ENCODE measurements around the gene CCNJL. TPM values are rescaled to one million over a fixed set of nuclear protein-coding genes. Genes with fewer than 3 reads are reported as not detected.

CCNJL gene
- total and polyA plus RNA-seq, 2 experiments from 2014 or later, result 28.4 to 29.2 TPM

GRCh38 chr5:160271396-160271795 lies 41.0 kb downstream of the CCNJL start:
- peak; percentile 10; the same call in 2 of the 3 replicates for ATAC-seq
- Mint-ChIP-seq H3K4me1 (peaks cover 51% of the 10 kb centered on the region), H3K27me3 (ENCODE audit: insufficient read depth, low read depth, poor library complexity) (no peaks in the 10 kb centered on the region), H3K36me3 (ENCODE audit: low read depth) (peaks cover 32% of the 10 kb centered on the region), H3K4me3 (peak overlapping the region; percentile 38; the same call in 1 of the 3 replicates), H3K9me3 (no peaks in the 10 kb centered on the region), H3K27ac (peak overlapping the region; percentile 94)
- Histone ChIP-seq H3K4me2 (peak overlapping the region; percentile 64), H3K4me3 (no peak overlapping the region), H3K9me2 (ENCODE audit: insufficient read depth) (no peaks in the 10 kb centered on the region), H3K4me1 (ENCODE audit: insufficient read depth) (peaks cover 36% of the 10 kb centered on the region), H3F3A (replicated peaks; ENCODE audit: low read depth) (peaks cover 11% of the 10 kb centered on the region), H4K20me1 (replicated peaks; ENCODE audit: insufficient read depth) (no peaks in the 10 kb centered on the region), H3K79me2 (replicated peaks; ENCODE audit: insufficient read depth) (peaks cover 9% of the 10 kb centered on the region; the same call in 1 of the 2 replicates), H3K27ac (ENCODE audit: low read depth) (peak overlapping the region; percentile 76), H3K36me3 (ENCODE audit: insufficient read depth) (peaks cover 7% of the 10 kb centered on the region; the same call in 1 of the 2 replicates), H3K27me3 (ENCODE audit: insufficient read depth) (no peaks in the 10 kb centered on the region), H2AFZ (no peak overlapping the region)
- no peak for TF ChIP-seq POLR2AphosphoS5 (IDR thresholded peaks at IDR 0.05; ENCODE audit: low read depth)
- no peak for TF ChIP-seq ZNF114 (CRISPR knock-in tag; IDR thresholded peaks at IDR 0.05)
- no peak for TF ChIP-seq STAT1 (IDR thresholded peaks at IDR 0.05; ENCODE audit: unreplicated experiment)
- TF ChIP-seq, protein P1, sequence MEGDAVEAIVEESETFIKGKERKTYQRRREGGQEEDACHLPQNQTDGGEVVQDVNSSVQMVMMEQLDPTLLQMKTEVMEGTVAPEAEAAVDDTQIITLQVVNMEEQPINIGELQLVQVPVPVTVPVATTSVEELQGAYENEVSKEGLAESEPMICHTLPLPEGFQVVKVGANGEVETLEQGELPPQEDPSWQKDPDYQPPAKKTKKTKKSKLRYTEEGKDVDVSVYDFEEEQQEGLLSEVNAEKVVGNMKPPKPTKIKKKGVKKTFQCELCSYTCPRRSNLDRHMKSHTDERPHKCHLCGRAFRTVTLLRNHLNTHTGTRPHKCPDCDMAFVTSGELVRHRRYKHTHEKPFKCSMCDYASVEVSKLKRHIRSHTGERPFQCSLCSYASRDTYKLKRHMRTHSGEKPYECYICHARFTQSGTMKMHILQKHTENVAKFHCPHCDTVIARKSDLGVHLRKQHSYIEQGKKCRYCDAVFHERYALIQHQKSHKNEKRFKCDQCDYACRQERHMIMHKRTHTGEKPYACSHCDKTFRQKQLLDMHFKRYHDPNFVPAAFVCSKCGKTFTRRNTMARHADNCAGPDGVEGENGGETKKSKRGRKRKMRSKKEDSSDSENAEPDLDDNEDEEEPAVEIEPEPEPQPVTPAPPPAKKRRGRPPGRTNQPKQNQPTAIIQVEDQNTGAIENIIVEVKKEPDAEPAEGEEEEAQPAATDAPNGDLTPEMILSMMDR (conservative IDR thresholded peaks at IDR 0.05; ENCODE audit: low read depth in 2 of 2), result no peak
- TF ChIP-seq REST (IDR thresholded peaks at IDR 0.05; ENCODE audit: unreplicated experiment), result no peak
- TF ChIP-seq, protein P2, sequence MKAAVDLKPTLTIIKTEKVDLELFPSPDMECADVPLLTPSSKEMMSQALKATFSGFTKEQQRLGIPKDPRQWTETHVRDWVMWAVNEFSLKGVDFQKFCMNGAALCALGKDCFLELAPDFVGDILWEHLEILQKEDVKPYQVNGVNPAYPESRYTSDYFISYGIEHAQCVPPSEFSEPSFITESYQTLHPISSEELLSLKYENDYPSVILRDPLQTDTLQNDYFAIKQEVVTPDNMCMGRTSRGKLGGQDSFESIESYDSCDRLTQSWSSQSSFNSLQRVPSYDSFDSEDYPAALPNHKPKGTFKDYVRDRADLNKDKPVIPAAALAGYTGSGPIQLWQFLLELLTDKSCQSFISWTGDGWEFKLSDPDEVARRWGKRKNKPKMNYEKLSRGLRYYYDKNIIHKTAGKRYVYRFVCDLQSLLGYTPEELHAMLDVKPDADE (IDR thresholded peaks at IDR 0.05), result no peak
- no peak for TF ChIP-seq EZH2 (IDR thresholded peaks at IDR 0.05; ENCODE audit: low read depth, unreplicated experiment)
- TF ChIP-seq EZH2phosphoT487 (IDR thresholded peaks at IDR 0.05; ENCODE audit: unreplicated experiment), result no peak
- TF ChIP-seq ZNF462 (CRISPR knock-in tag; IDR thresholded peaks at IDR 0.05), result no peak
- no peak for TF ChIP-seq ZNF331 (CRISPR knock-in tag; IDR thresholded peaks at IDR 0.05; ENCODE audit: low read depth)
- no peak for TF ChIP-seq NANOG (IDR thresholded peaks at IDR 0.05; ENCODE audit: borderline replicate concordance)
- TF ChIP-seq CREB1 (CRISPR knock-in tag; IDR thresholded peaks at IDR 0.05; ENCODE audit: low read depth), result no peak
- no peak for TF ChIP-seq JUNB (IDR thresholded peaks at IDR 0.05; ENCODE audit: unreplicated experiment)
- DNase-seq (ENCODE audit: low spot score), result peak; percentile 62
